NCI-H128 (cell line): ENCODE data around the gene SLC1A7.

Experiments
- DNase-seq: peaks from one replicate; lab custom pipeline; 2025; ENCODE audit not compliant: unreplicated experiment; lab: John Stamatoyannopoulos, UW

SLC1A7 gene

GRCh38 chr1:53076721-53077598, 65.5 kb downstream of the SLC1A7 start:
- no peak for DNase-seq

- no peak for DNase-seq
These were observed 66.3 kb downstream of the SLC1A7 start for GRCh38 chr1:53076165-53076564.

- DNase-seq, result no peak
These were observed 66.7 kb downstream of the SLC1A7 start for GRCh38 chr1:53075761-53076163.

- DNase-seq, result no peak
These were observed 67.2 kb downstream of the SLC1A7 start for GRCh38 chr1:53075206-53075605.

GRCh38 chr1:53074313-53075154, 67.9 kb downstream of the SLC1A7 start:
- DNase-seq, result no peak

- no peak for DNase-seq
These were observed 68.5 kb downstream of the SLC1A7 start for GRCh38 chr1:53073868-53074311.

GRCh38 chr1:53073287-53073686, 69.2 kb downstream of the SLC1A7 start:
- no peak for DNase-seq

- DNase-seq, result no peak
These were observed 70.5 kb downstream of the SLC1A7 start for GRCh38 chr1:53071915-53072314.

GRCh38 chr1:53071167-53071865, 71.1 kb downstream of the SLC1A7 start:
- DNase-seq, result no peak

- DNase-seq, result no peak
These were observed 71.8 kb downstream of the SLC1A7 start for GRCh38 chr1:53070621-53071020.

- DNase-seq, result no peak
These were observed 72.6 kb downstream of the SLC1A7 start for GRCh38 chr1:53069663-53070327.

GRCh38 chr1:53069265-53069662, 73.2 kb downstream of the SLC1A7 start:
- DNase-seq, result no peak

GRCh38 chr1:53068314-53069099, 73.9 kb downstream of the SLC1A7 start:
- no peak for DNase-seq

GRCh38 chr1:53067886-53068285, 74.6 kb downstream of the SLC1A7 start:
- DNase-seq, result no peak

GRCh38 chr1:53066891-53067738, 75.3 kb downstream of the SLC1A7 start:
- DNase-seq, result no peak

GRCh38 chr1:53066488-53066887, 76.0 kb downstream of the SLC1A7 start:
- no peak for DNase-seq

- DNase-seq, result no peak
These were observed 77.0 kb downstream of the SLC1A7 start for GRCh38 chr1:53065391-53065790.

GRCh38 chr1:53063744-53064515, 78.5 kb downstream of the SLC1A7 start:
- no peak for DNase-seq
